PC-3 (cell line): ENCODE data around the gene PIK3C3. TPM values are rescaled to one million over a fixed set of nuclear protein-coding genes. Genes with fewer than 3 reads are reported as not detected.

Experiments
- ATAC-seq: fragments of 200-7000 bp; cut with Tn5 transposase; 2 replicates; pipeline ENCODE4 v1.9.1; 2020; ENCODE audit warnings: mild to moderate bottlenecking, moderate library complexity
- BruUV-seq: library from RNA; stranded (reverse); fragments of 400-500 nt; replicated peaks from 2 replicates; lab custom pipeline; 2021; lab: Mats Ljungman, UMichigan
- CTCF ChIA-PET: fragments of 300-600 bp; sonication (Branson Sonifier 250); formaldehyde crosslinking; loops from one replicate; lab custom pipeline; 2022; ENCODE audit warnings: antibody characterized with exemption; lab: Charles Lee
- POLR2A ChIA-PET: fragments of 300-600 bp; sonication (Branson Sonifier 250); formaldehyde crosslinking; loops from one replicate; lab custom pipeline; 2022; ENCODE audit warnings: antibody characterized with exemption; ENCODE audit not compliant: unreplicated experiment; lab: Charles Lee
- DNase-seq: peaks from one replicate; pipeline ENCODE4 v3.0.0-alpha.2; 2015
- H2AFZ ChIP-seq: fragments of 300-600 bp; sonication (generic); 2 replicates; pipeline ENCODE4 v1.6.0; 2016; ENCODE audit warnings: antibody characterized with exemption, low read length
- H3F3A ChIP-seq: fragments of 300-600 bp; sonication (generic); one replicate; pipeline ENCODE4 v1.6.0; 2017; ENCODE audit warnings: antibody characterized with exemption, low read length, control low read depth, mild to moderate bottlenecking; ENCODE audit not compliant: unreplicated experiment
- H3K27ac ChIP-seq: fragments of 300-600 bp; sonication (generic); 2 replicates; pipeline ENCODE4 v1.5.1; 2016; ENCODE audit warnings: mild to moderate bottlenecking, low read length
- H3K27me3 ChIP-seq: fragments of 300-600 bp; sonication (generic); 2 replicates; pipeline ENCODE4 v1.6.1; 2016; ENCODE audit warnings: low read length, mixed read lengths
- H3K36me3 ChIP-seq: fragments of 300-600 bp; sonication (generic); 2 replicates; pipeline ENCODE4 v1.6.1; 2016; ENCODE audit warnings: low read depth, mixed run types, low read length, mixed read lengths
- H3K4me1 ChIP-seq: fragments of 300-600 bp; sonication (generic); 2 replicates; pipeline ENCODE4 v1.5.1; 2016; ENCODE audit warnings: low read length; ENCODE audit not compliant: insufficient read depth
- H3K4me2 ChIP-seq: fragments of 300-600 bp; sonication (generic); 2 replicates; pipeline ENCODE4 v1.6.0; 2016; ENCODE audit warnings: low read length
- H3K4me3 ChIP-seq: fragments of 300-600 bp; sonication (generic); 2 replicates; pipeline ENCODE4 v1.5.1; 2016; ENCODE audit warnings: mild to moderate bottlenecking, low read length, mixed read lengths
- H3K79me2 ChIP-seq: fragments of 300-600 bp; sonication (generic); 2 replicates; pipeline ENCODE4 v1.6.1; 2017; ENCODE audit warnings: low read length, mixed read lengths
- H3K9ac ChIP-seq: fragments of 300-600 bp; sonication (generic); 2 replicates; pipeline ENCODE4 v1.6.0; 2016; ENCODE audit warnings: mild to moderate bottlenecking, low read length
- H3K9me2 ChIP-seq: fragments of 300-600 bp; sonication (generic); replicated peaks from 2 replicates; pipeline ENCODE4 v1.6.1; 2016; ENCODE audit warnings: mixed run types, low read length, mixed read lengths
- H3K9me3 ChIP-seq: fragments of 300-600 bp; sonication (generic); 2 replicates; pipeline ENCODE4 v1.6.1; 2016; ENCODE audit warnings: low read length, mixed read lengths
- H4K20me1 ChIP-seq: fragments of 300-600 bp; sonication (generic); 2 replicates; pipeline ENCODE4 v1.6.1; 2016; ENCODE audit warnings: low read length, mixed read lengths
- CTCF ChIP-seq: fragments of 300-600 bp; sonication (generic); conservative IDR thresholded peaks from 2 replicates; pipeline ENCODE4 v1.5.1; 2017; ENCODE audit warnings: antibody characterized with exemption, low read depth, mild to moderate bottlenecking, low read length
- EZH2 ChIP-seq: fragments of 300-600 bp; sonication (generic); IDR thresholded peaks from one replicate; pipeline ENCODE4 v1.6.1; 2017; ENCODE audit warnings: antibody characterized with exemption, mild to moderate bottlenecking, low read length; ENCODE audit not compliant: unreplicated experiment
- EZH2phosphoT487 ChIP-seq: fragments of 300-600 bp; sonication (generic); IDR thresholded peaks from 2 replicates; pipeline ENCODE4 v1.6.1; 2018; ENCODE audit warnings: mild to moderate bottlenecking, antibody characterized with exemption, low read length, borderline replicate concordance
- intact Hi-C: fragments of 100-400 bp; cut with micrococcal nuclease; formaldehyde crosslinking; loops from 2 replicates; pipeline ENCODE4 v1.9.0; 2023
- total RNA-seq: library from RNA; depleted of rRNA; stranded (reverse); fragments of >200 nt; gene quantifications from 2 replicates; pipeline ENCODE4 v1.2.3, GENCODE V29; 2014

PIK3C3 gene
- total RNA-seq, 1 experiment from 2014 or later, result 25.9 TPM

GRCh38 chr18:42064109-42064508 is 109.1 kb downstream of the PIK3C3 start:
- CTCF ChIA-PET, result no interaction called here
- intact Hi-C loops, result no loop called here

GRCh38 chr18:42067518-42067917 is 112.5 kb downstream of the PIK3C3 start:
- Histone ChIP-seq H3K4me2 (no peak overlapping the region), H3K79me2 (no peaks in the 10 kb centered on the region), H3F3A (no peaks in the 10 kb centered on the region), H3K4me3 (no peak overlapping the region), H2AFZ (no peak overlapping the region), H3K4me1 (peaks cover 4% of the 10 kb centered on the region; the same call in 1 of the 2 replicates), H3K9me3 (no peaks in the 10 kb centered on the region), H3K27ac (no peak overlapping the region), H3K9me2 (no peaks in the 10 kb centered on the region), H3K27me3 (no peaks in the 10 kb centered on the region), H3K36me3 (no peaks in the 10 kb centered on the region), H3K9ac (no peak overlapping the region), H4K20me1 (no peaks in the 10 kb centered on the region)
- no peak for ATAC-seq
- ChIA-PET CTCF (no interaction called here), POLR2A (no interaction called here)
- no TSS peak for BruUV-seq
- intact Hi-C loops, result no loop called here
- no peak for TF ChIP-seq CTCF
- TF ChIP-seq EZH2, result no peak
- no peak for TF ChIP-seq EZH2phosphoT487
- no peak for DNase-seq

More at GRCh38 chr18:42064109-42064508, 109.1 kb downstream of the PIK3C3 start:
- no peak for ATAC-seq
- H3K9me2 ChIP-seq, result no peaks in the 10 kb centered on the region
- no peaks in the 10 kb centered on the region for H3K9me3 ChIP-seq
- no TSS peak for BruUV-seq
- POLR2A ChIA-PET, result no interaction called here
- no peaks in the 10 kb centered on the region for H4K20me1 ChIP-seq
- no peaks in the 10 kb centered on the region for H3K79me2 ChIP-seq
- no peak overlapping the region for H3K4me2 ChIP-seq
- no peaks in the 10 kb centered on the region for H3K27me3 ChIP-seq
- H3K4me1 ChIP-seq, result peaks cover 4% of the 10 kb centered on the region; the same call in 1 of the 2 replicates
- no peak overlapping the region for H2AFZ ChIP-seq
- no peak overlapping the region for H3K27ac ChIP-seq
- no peaks in the 10 kb centered on the region for H3F3A ChIP-seq
- H3K4me3 ChIP-seq, result no peak overlapping the region
- no peaks in the 10 kb centered on the region for H3K36me3 ChIP-seq
- no peak for DNase-seq
- H3K9ac ChIP-seq, result no peak overlapping the region
- TF ChIP-seq EZH2, result no peak
- no peak for TF ChIP-seq CTCF
- TF ChIP-seq EZH2phosphoT487, result no peak

GRCh38 chr18:42068030-42068429 is 113.0 kb downstream of the PIK3C3 start:
- H3K9ac ChIP-seq, result no peak overlapping the region
- ATAC-seq (no peak), DNase-seq (no peak)
- H3K27me3 ChIP-seq, result no peaks in the 10 kb centered on the region
- no peaks in the 10 kb centered on the region for H3K9me3 ChIP-seq
- no TSS peak for BruUV-seq
- intact Hi-C loops, result no loop called here
- TF ChIP-seq EZH2 (no peak), EZH2phosphoT487 (no peak), CTCF (no peak)
- ChIA-PET CTCF (no interaction called here), POLR2A (no interaction called here)
- no peak overlapping the region for H3K4me3 ChIP-seq
- H2AFZ ChIP-seq, result no peak overlapping the region
- no peak overlapping the region for H3K27ac ChIP-seq
- no peaks in the 10 kb centered on the region for H4K20me1 ChIP-seq
- no peaks in the 10 kb centered on the region for H3F3A ChIP-seq
- H3K4me2 ChIP-seq, result no peak overlapping the region
- H3K79me2 ChIP-seq, result no peaks in the 10 kb centered on the region
- no peaks in the 10 kb centered on the region for H3K36me3 ChIP-seq
- H3K9me2 ChIP-seq, result no peaks in the 10 kb centered on the region
- peaks cover 4% of the 10 kb centered on the region; the same call in 1 of the 2 replicates for H3K4me1 ChIP-seq
